ENCODE measurements around the gene ZBTB38.

The ZBTB38 gene

DNA sequence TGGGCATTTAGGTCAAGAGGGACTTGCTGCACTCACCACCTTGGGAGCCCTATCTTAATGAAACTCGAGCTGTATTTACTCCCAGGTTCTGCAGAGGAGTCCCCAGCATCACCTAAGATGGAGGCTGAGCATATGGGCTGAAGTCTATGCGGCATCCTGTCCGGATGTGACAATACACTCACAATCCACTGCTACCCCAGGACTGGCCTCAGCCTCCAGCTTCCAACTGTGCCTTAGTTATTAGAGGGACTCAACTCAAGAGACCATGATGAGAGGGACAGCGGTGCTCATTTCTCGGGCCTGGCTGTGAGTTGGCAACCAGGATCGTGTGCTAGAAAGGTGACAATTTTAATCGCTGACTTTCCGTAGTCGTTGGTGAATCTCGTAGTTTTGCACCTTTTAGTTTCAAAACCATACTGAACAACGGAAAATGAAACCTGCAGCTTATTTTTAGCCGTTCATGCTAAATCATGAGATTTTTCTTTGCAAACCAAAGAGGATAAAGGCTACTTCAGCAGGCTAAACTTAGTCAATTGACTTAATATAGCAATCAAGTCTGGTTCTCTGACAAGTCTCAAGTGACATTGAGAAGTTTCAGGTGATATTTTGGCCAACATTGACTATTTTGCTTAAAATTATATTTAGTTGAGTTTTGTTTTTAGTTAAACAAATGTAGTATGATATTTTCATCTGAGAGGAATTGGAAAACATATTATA, 11.1 kb downstream of the ZBTB38 start:
- H3K4me3 ChIP-seq (ENCODE audit: control insufficient read depth, low read depth, low read length), result no peak overlapping the region
- DNase-seq (ENCODE audit: low read depth), result no peak

DNA sequence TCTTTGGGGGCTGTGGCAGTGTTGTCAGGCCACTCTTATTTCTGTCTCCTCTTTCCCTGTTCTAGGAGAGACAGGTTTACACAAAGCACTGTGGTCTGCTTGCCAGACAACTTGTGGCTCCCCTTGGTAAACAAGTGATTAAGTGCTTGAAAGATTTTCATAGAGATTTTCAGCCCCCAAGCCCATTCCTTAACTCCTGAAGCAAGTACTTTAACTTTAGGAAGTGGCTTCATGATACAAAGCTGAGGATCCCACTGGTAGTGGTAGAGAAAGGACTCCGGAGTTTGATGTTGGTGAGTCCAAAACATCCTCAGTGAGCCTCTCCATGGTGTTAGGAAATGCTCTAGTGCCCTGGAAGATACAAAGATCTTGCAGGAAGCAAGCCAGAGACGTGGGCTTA, 12.0 kb downstream of the ZBTB38 start:
- H3K4me3 ChIP-seq (ENCODE audit: control insufficient read depth, low read depth, low read length), result no peak overlapping the region
- no peak for DNase-seq (ENCODE audit: low read depth)
- TF ChIP-seq, protein P1, sequence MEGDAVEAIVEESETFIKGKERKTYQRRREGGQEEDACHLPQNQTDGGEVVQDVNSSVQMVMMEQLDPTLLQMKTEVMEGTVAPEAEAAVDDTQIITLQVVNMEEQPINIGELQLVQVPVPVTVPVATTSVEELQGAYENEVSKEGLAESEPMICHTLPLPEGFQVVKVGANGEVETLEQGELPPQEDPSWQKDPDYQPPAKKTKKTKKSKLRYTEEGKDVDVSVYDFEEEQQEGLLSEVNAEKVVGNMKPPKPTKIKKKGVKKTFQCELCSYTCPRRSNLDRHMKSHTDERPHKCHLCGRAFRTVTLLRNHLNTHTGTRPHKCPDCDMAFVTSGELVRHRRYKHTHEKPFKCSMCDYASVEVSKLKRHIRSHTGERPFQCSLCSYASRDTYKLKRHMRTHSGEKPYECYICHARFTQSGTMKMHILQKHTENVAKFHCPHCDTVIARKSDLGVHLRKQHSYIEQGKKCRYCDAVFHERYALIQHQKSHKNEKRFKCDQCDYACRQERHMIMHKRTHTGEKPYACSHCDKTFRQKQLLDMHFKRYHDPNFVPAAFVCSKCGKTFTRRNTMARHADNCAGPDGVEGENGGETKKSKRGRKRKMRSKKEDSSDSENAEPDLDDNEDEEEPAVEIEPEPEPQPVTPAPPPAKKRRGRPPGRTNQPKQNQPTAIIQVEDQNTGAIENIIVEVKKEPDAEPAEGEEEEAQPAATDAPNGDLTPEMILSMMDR (conservative IDR thresholded peaks at IDR 0.05; ENCODE audit: control insufficient read depth, insufficient read depth, low read depth, low read length), result no peak

More for the DNA sequence above, 11.1 kb downstream of the ZBTB38 start:
- TF ChIP-seq, protein P1 (conservative IDR thresholded peaks at IDR 0.05; ENCODE audit: control insufficient read depth, insufficient read depth, low read depth, low read length), result no peak

DNA sequence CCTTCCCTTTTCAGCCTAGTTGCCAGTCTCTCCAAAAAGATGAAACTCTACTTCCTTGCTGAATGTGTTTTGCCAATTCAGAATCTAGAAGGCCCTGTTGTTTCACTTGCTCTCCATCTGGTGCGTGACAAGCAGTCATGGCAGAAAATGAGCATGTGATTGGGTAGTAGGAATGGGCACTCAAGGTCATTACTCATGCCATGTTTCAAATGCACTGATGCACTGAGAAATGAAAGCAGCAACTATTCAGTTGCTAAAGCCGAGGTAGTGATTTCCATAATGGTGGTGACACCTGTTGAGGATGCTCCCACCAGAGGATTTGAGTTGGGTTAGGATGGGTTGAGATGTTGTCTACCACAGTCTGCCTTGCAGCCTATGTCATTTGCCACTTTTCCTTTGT, 12.7 kb downstream of the ZBTB38 start:
- TF ChIP-seq, protein P1 (conservative IDR thresholded peaks at IDR 0.05; ENCODE audit: control insufficient read depth, insufficient read depth, low read depth, low read length), result no peak
- no peak overlapping the region for H3K4me3 ChIP-seq (ENCODE audit: control insufficient read depth, low read depth, low read length)
- DNase-seq (ENCODE audit: low read depth), result no peak

DNA sequence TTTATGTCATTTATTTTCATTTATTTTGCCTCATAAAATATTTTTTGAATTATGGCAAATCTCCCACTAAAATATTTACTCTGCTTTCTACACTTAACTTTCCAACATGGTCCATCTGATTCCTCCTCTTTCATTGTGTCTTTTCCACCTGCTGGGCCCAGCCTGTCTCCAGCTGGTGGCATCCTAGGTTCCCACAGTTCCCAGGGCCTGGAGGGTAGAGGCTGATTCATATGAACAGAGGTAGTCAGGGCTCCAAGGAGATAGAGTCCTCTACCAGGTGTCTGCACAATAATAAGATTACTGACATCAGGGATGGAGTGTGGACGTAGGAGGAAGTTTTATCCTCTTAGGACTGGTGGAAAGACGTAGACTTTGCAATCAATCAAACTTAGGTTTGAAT, 14.3 kb downstream of the ZBTB38 start:
- no peak overlapping the region for H3K4me3 ChIP-seq (ENCODE audit: control insufficient read depth, low read depth, low read length)
- no peak for DNase-seq (ENCODE audit: low read depth)
- TF ChIP-seq, protein P1 (conservative IDR thresholded peaks at IDR 0.05; ENCODE audit: control insufficient read depth, insufficient read depth, low read depth, low read length), result no peak

DNA sequence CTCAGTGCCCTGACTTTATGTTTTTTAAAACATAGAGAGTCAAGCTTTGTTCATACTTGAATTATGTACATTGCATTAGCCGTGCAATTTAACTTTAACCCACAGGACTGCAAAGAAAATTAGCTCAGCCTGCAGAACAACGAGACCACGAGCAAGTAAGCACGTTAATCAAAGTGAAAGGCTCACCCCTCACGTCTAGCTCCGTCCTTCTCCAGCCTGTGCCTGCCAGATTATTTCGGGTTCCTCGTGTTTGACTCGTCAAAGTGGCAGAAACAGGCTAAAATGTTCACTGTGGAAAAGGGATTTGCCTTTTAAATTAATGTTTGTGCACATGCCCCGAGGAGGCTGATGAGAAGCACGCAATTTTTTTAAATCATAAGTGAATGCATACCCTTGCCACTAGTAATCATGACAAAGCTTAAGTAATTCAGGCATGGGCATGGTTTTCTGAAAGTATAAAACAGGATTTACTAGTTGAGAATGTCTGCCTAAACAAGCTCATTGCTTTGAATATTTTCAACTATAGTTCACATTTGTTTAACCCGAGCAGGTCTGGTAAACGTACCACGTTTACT, 15.3 kb downstream of the ZBTB38 start:
- peak; percentile 66 for DNase-seq (ENCODE audit: low read depth)
- H3K4me3 ChIP-seq (ENCODE audit: control insufficient read depth, low read depth, low read length), result no peak overlapping the region
- TF ChIP-seq, protein P1 (conservative IDR thresholded peaks at IDR 0.05; ENCODE audit: control insufficient read depth, insufficient read depth, low read depth, low read length), result no peak

DNA sequence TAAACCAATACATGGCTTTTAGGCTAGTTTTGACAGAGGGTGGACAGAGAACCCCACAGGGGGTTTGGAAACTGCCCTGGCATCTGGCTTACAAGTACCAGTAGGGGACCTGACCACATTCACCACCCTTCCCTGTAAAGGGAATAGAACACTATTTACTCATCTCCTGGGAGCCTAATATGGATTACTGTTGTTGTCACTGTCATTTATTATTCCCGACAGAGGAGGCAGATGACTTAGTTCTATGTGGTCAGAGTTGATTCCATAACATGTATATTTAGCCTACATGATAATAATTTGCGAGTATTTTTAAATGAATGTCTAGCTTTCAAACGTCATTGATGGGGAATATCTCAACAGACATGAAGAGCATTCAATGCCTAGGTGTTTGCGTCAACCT, 15.9 kb downstream of the ZBTB38 start:
- TF ChIP-seq, protein P1 (conservative IDR thresholded peaks at IDR 0.05; ENCODE audit: control insufficient read depth, insufficient read depth, low read depth, low read length), result no peak

More for the DNA sequence above, 15.9 kb downstream of the ZBTB38 start:
- H3K4me3 ChIP-seq (ENCODE audit: control insufficient read depth, low read depth, low read length), result no peak overlapping the region
- DNase-seq (ENCODE audit: low read depth), result peak; percentile 62
